Measurements from ENCODE around the gene FAM210A.
"Not testable (repeated sequence)": the region's sequence is repeated elsewhere in the genome, so short reads cannot be mapped to it uniquely, and the experiment has no call there.

Gene FAM210A

DNA sequence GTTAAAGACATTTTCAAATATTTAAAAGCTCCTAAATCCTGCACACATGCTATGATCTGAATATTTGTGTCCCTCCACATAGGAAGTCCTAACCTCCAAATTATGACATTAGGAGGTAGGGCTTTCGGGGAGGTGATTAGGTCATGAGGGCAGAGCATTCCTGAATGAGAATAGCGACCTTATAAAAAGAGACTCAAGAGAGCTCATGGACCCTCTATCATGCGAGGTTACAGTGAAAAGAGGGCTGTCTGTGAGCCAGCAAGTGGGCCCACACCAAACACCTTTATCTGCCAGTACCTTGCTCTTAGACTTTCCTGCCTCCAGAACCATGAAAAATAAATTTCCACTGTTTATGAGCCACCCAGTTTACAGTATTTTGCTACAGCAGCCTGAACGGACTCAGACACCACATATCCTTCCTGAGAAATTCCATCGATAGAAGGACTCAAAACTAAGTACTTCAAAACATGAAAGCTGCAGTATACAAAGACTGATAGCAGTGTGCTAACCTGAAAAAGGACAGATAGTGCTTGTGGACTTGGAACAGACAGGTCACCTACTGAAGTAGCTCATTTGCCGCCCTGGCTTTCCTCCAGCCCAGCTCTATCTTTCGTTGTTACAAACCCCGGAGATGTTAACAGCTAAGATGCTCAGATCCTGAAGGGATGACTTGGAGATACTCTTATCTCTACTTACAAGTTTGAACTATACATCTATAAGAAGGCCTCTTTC is 13.8 kb downstream of the FAM210A start:
- TF ChIP-seq, protein P1, sequence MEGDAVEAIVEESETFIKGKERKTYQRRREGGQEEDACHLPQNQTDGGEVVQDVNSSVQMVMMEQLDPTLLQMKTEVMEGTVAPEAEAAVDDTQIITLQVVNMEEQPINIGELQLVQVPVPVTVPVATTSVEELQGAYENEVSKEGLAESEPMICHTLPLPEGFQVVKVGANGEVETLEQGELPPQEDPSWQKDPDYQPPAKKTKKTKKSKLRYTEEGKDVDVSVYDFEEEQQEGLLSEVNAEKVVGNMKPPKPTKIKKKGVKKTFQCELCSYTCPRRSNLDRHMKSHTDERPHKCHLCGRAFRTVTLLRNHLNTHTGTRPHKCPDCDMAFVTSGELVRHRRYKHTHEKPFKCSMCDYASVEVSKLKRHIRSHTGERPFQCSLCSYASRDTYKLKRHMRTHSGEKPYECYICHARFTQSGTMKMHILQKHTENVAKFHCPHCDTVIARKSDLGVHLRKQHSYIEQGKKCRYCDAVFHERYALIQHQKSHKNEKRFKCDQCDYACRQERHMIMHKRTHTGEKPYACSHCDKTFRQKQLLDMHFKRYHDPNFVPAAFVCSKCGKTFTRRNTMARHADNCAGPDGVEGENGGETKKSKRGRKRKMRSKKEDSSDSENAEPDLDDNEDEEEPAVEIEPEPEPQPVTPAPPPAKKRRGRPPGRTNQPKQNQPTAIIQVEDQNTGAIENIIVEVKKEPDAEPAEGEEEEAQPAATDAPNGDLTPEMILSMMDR (IDR thresholded peaks at IDR 0.05; ENCODE audit: control extremely low read depth, extremely low read depth, low read depth, missing control alignments) = no peak
- no peak for DNase-seq (ENCODE audit: extremely low spot score)
- ChIA-PET POLR2A (no interaction called here), CTCF (interaction anchor here (1.2 to 1.9 kb wide), 5 partner anchors 10 to 101 kb away, joined by 3 to 5 read pairs (median 4); no protein-coding TSS in a partner anchor)

DNA sequence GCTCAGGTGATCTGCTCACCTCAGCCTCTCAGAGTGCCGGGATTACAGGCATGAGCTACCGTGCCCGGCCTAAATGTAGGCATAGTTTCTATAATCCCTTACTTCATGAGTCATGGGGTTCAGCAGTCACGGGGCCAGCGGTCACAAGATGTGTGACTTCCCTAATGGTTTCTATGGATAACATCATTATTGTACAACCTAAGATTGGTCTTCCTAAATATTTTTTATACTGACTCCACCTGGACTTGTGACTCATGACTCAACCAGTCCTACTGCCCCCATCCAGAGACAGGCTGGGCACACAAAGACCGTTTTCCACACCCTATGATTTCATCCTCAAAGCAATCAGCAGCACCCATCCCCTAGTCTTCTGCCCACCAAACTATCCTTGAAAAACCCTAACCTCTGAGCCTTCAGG is 15.9 kb downstream of the FAM210A start:
- no peak for DNase-seq (ENCODE audit: extremely low spot score)
- ChIA-PET POLR2A (no interaction called here), CTCF (interaction anchor here (0.8 to 1.0 kb wide), 2 partner anchors 12 to 17 kb away, joined by 3 to 4 read pairs; no protein-coding TSS in a partner anchor)
- TF ChIP-seq, protein P1 (IDR thresholded peaks at IDR 0.05; ENCODE audit: control extremely low read depth, extremely low read depth, low read depth, missing control alignments) = no peak

DNA sequence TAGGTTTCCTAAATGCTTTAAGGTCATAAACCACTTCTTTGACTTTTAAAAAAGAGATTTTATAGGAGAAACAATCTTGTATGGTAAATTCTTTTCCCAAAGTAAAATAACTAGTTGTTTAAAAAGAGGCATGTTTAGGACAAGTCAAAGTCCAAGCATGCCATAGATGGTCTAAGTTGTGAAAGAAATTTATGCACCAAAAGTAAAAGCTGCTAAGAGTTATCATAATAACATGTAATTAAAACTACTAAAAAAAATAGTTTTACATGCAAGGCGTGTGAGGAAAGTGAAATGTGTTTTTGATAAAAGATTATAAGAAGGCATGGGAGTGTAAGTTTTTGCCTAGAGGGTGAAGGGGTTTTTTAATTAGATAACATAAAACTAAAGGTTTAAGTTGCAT is 22.5 kb downstream of the FAM210A start:
- POLR2A ChIA-PET = no interaction called here
- TF ChIP-seq, protein P1 (IDR thresholded peaks at IDR 0.05; ENCODE audit: control extremely low read depth, extremely low read depth, low read depth, missing control alignments) = no peak
- CTCF ChIA-PET = no interaction called here
- DNase-seq (ENCODE audit: extremely low spot score) = no peak

DNA sequence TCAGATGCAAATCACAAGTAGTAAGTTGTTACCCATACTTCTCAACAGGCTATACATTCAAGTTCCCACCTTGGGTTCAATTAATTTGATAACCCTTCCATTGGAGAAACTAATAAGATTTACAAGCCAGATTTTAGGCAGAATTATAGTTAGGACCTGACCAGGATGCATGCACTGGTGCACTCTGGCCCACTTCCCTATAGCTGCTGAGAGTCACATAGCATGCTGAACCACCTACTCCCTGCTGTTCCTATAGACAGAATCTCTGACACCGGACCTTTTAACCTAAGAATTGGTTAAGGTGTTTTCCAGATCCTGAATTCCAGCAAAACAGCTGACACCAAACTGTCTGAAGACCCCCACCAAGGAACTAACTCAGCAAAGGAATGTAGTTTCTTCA is 26.2 kb downstream of the FAM210A start:
- ChIA-PET CTCF (interaction anchor here (1.0 to 2.2 kb wide), 3 partner anchors 9 to 14 kb away, joined by 3 to 5 read pairs (median 3); no protein-coding TSS in a partner anchor), POLR2A (no interaction called here)
- DNase-seq (ENCODE audit: extremely low spot score) = no peak
- TF ChIP-seq, protein P1 (IDR thresholded peaks at IDR 0.05; ENCODE audit: control extremely low read depth, extremely low read depth, low read depth, missing control alignments) = no peak

DNA sequence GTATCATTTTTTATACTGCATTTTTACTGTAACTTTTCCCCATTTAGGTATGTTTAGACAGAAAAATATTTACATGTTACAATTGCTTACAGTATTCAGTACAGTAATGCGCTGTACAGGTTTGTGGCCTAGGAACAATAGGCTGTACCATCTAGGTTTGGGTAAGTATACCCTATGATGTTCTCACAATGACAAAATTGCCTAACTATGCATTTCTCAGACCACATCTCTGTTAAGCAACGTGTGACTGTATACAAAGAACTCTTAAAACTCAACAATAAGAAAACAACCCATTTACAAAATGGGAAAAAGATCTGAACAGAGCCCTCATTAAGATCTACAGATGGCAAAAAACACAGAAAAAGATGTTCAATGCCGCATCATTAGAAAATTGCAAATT is 29.4 kb downstream of the FAM210A start:
- TF ChIP-seq, protein P1 (IDR thresholded peaks at IDR 0.05; ENCODE audit: control extremely low read depth, extremely low read depth, low read depth, missing control alignments) = no peak
- POLR2A ChIA-PET = no interaction called here
- DNase-seq (ENCODE audit: extremely low spot score) = no peak
- CTCF ChIA-PET = no interaction called here

DNA sequence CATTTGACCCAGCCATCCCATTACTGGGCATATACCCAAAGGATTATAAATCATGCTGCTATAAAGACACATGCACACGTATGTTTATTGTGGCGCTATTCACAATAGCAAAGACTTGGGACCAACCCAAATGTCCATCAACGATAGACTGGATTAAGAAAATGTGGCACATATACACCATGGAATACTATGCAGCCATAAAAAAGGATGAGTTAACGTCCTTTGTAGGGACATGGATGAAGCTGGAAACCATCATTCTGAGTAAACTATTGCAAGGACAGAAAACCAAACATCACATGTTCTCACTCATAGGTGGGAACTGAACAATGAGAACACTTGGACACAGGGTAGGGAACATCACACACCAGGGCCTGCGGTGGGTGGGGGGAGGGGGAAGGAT is 31.0 kb downstream of the FAM210A start:
- DNase-seq (ENCODE audit: extremely low spot score); CTCF ChIA-PET; POLR2A ChIA-PET: not testable (repeated sequence)

DNA sequence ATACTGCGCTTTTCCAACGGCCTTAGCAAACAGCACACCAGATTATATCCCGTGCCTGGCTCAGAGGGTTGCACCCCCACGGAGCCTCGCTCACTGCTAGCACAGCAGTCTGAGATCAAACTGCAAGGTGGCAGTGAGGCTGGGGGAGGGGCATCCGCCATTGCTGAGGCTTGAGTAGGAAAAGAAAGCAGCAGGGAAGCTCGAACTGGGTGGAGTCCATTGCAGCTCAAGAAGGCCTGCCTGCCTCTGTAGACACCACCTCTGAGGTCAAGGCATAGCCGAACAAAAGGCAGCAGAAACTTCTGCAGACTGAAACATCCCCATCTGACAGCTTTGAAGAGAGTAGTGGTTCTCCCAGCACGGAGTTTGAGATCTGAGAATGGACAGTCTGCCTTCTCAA is 36.3 kb downstream of the FAM210A start:
- CTCF ChIA-PET = interaction anchor here (1.1 to 1.3 kb wide), 2 partner anchors 10 to 11 kb away, joined by 3 to 4 read pairs; no protein-coding TSS in a partner anchor
- DNase-seq (ENCODE audit: extremely low spot score); POLR2A ChIA-PET: not testable (repeated sequence)

Data from GM10248 (cell line).